Body of pancreas (tissue), 4 donors: ENCODE measurements around the gene E2F3. TPM values are rescaled to one million over a fixed set of nuclear protein-coding genes. Genes with fewer than 3 reads are reported as not detected.

Source experiments
- ATAC-seq: fragments of 150-250 bp; one replicate; pipeline ENCODE4 v1.9.1; 2016
- DNase-seq, 4 donors: peaks; one replicate each; pipeline ENCODE4 v3.0.0-alpha.2; 2019
- H3K27ac ChIP-seq, 4 donors: fragments of 200-600 bp; sonication (generic); 1 replicate in 3 of 4; 2 replicates in 1 of 4; pipeline versions ENCODE4 v1.5.1 to v1.6.1; 2016 to 2019; ENCODE audit warnings: mild to moderate bottlenecking in 1 of 4, mixed read lengths in 1 of 4, moderate library complexity in 1 of 4
- H3K27me3 ChIP-seq, 2 donors: fragments of 200-600 bp; sonication (generic); one replicate each; pipeline ENCODE4 v1.6.0; 2016; ENCODE audit warnings: mild to moderate bottlenecking in 1 of 2
- H3K36me3 ChIP-seq, 2 donors: fragments of 200-600 bp; sonication (generic); replicated peaks in 1 of 2; 2 replicates each; pipeline ENCODE4 v1.5.1; 2016; ENCODE audit warnings: low read depth in 2 of 2; ENCODE audit not compliant: insufficient read depth in 1 of 2
- H3K4me1 ChIP-seq: fragments of 200-600 bp; sonication (generic); one replicate; pipeline ENCODE4 v1.6.0; 2016
- H3K4me3 ChIP-seq, 2 donors: fragments of 200-600 bp; sonication (generic); 1 replicate in 1 of 2; 2 replicates in 1 of 2; pipeline ENCODE4 v1.5.1; 2016 to 2019
- H3K9me3 ChIP-seq, 3 donors: fragments of 200-600 bp; sonication (generic); 1 replicate in 2 of 3; 2 replicates in 1 of 3; pipeline ENCODE4 v1.5.1; 2016
- CTCF ChIP-seq, 7 experiments: fragments of 450-650 bp in 4 of 7; fragments of 200-600 bp in 3 of 7; sonication (generic) in 3 of 7; IDR thresholded peaks; one replicate each; pipeline ENCODE4 v1.5.1; 2016 to 2019; ENCODE audit warnings: antibody characterized with exemption in 7 of 7
- POLR2A ChIP-seq, 3 donors: fragments of 450-650 bp; IDR thresholded peaks; one replicate each; pipeline ENCODE4 v1.6.1; 2016; ENCODE audit warnings: antibody characterized with exemption in 3 of 3, mild to moderate bottlenecking in 2 of 3
- WGBS, 2 donors: methylation state at CpG; one replicate each; pipeline ENCODE4 v1.1.5; 2017; 5-methylcytosine and 5-hydroxymethylcytosine counted together
- intact Hi-C: fragments of 100-400 bp; cut with DNase I; formaldehyde crosslinking; loops from one replicate; pipeline ENCODE4 v1.15.1; 2023
- total RNA-seq, 2 donors: library from RNA; depleted of rRNA; stranded (reverse); fragments of >200 nt; gene quantifications; one replicate each; pipeline ENCODE4 v1.1.0, GENCODE V29; 2016

E2F3 gene
- total RNA-seq, 2 donors from 2014 or later: 2.0 to 2.3 TPM

- no peak for TF ChIP-seq CTCF (IDR thresholded peaks at IDR 0.05)
- no peak for TF ChIP-seq POLR2A (IDR thresholded peaks at IDR 0.05)
- H3K4me1 ChIP-seq: no peaks in the 10 kb centered on the region
Observed at GRCh38 chr6:20468209-20468608, 66.5 kb downstream of the E2F3 start.

GRCh38 chr6:20472748-20473147, 71.1 kb downstream of the E2F3 start:
- intact Hi-C loops: loop anchor here (5.0 kb wide), 1 partner anchor 155 kb away; no protein-coding TSS in a partner anchor
- no peak for ATAC-seq
- 44 to 49% methylated on average over 3 of the region's 3 CpGs for WGBS, 2 donors

More at GRCh38 chr6:20468209-20468608, 66.5 kb downstream of the E2F3 start:
- Histone ChIP-seq H3K36me3 (no peaks in the 10 kb centered on the region), H3K27me3 (no peaks in the 10 kb centered on the region), H3K9me3 (no peaks in the 10 kb centered on the region), H3K27ac (no peak overlapping the region), H3K4me3 (no peak overlapping the region)
- ATAC-seq (no peak), DNase-seq (no peak)
- WGBS, 2 donors: 85 to 93% methylated on average over 7 of the region's 7 CpGs
- intact Hi-C loops: no loop called here

DNA sequence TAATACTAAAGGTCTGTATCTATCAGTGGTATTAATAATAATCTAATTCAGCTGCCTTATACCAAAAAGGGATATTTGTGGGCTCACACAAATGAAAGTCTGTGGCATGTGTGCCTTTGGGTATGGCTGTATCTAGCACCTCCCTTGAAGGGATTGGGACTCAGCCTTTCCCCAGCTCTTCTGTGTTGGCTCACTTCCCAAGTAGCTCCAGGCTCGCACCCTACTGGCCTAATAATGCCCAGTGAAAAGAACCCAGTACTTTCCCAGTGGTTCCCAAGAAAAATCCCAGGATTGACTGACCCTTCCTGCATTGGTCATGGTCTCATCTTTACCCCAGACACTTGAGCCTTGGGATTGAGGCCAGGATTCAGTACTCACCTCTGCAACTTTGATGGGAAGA, 71.8 kb downstream of the E2F3 start:
- no peak for TF ChIP-seq CTCF (IDR thresholded peaks at IDR 0.05)
- TF ChIP-seq POLR2A (IDR thresholded peaks at IDR 0.05): no peak
- WGBS, 2 donors: 82 to 100% methylated on average over 1 of the region's 1 CpG
- Histone ChIP-seq H3K4me3 (no peak overlapping the region), H3K9me3 (no peaks in the 10 kb centered on the region), H3K27ac (no peak overlapping the region), H3K27me3 (no peaks in the 10 kb centered on the region), H3K4me1 (no peaks in the 10 kb centered on the region), H3K36me3 (no peaks in the 10 kb centered on the region)
- ATAC-seq (no peak), DNase-seq (no peak)
- intact Hi-C loops: loop anchor here (5.0 kb wide), 1 partner anchor 156 kb away; no protein-coding TSS in a partner anchor

More at GRCh38 chr6:20472748-20473147, 71.1 kb downstream of the E2F3 start:
- TF ChIP-seq POLR2A (IDR thresholded peaks at IDR 0.05): no peak
- no peak for TF ChIP-seq CTCF (IDR thresholded peaks at IDR 0.05)
- Histone ChIP-seq H3K27me3 (no peaks in the 10 kb centered on the region), H3K9me3 (no peaks in the 10 kb centered on the region), H3K27ac (no peak overlapping the region), H3K4me3 (no peak overlapping the region), H3K36me3 (no peaks in the 10 kb centered on the region), H3K4me1 (no peaks in the 10 kb centered on the region)
- DNase-seq: no peak

- Histone ChIP-seq H3K27me3 (no peaks in the 10 kb centered on the region), H3K4me1 (no peaks in the 10 kb centered on the region), H3K36me3 (no peaks in the 10 kb centered on the region), H3K9me3 (no peaks in the 10 kb centered on the region), H3K27ac (no peak overlapping the region), H3K4me3 (no peak overlapping the region)
- intact Hi-C loops: loop anchor here (5.0 kb wide), 1 partner anchor 158 kb away; no protein-coding TSS in a partner anchor
- 82 to 92% methylated on average over 7 of the region's 7 CpGs for WGBS, 2 donors
- TF ChIP-seq POLR2A (IDR thresholded peaks at IDR 0.05): no peak
- TF ChIP-seq CTCF (IDR thresholded peaks at IDR 0.05): no peak
- ATAC-seq (no peak), DNase-seq (no peak)
Observed at GRCh38 chr6:20474874-20475542, 73.3 kb downstream of the E2F3 start.
